ENCODE results near the gene NASP.
A peak's percentile ranks its signal among the peaks of the same experiment; 100 is the strongest.

NASP gene

GRCh38 chr1:45583666-45584350 lies at the start of gene NASP:
Gene NASP (plus strand): TSS chr1:45584041. CDS start chr1:45584147, 106 bp downstream.
- DNase-seq (ENCODE audit: low read depth, low spot score): no peak
- peak within 1 kb of the TSS; percentile 69 for H3K27ac ChIP-seq

- no peak for DNase-seq (ENCODE audit: low read depth, low spot score)
- no peak overlapping the region for H3K27ac ChIP-seq
These were observed 47.7 kb upstream of the NASP start for GRCh38 chr1:45535988-45536766.

GRCh38 chr1:45536886-45537285 lies 47.0 kb upstream of the NASP start:
- no peak overlapping the region for H3K27ac ChIP-seq
- no peak for DNase-seq (ENCODE audit: low read depth, low spot score)

GRCh38 chr1:45541193-45541592 lies 42.6 kb upstream of the NASP start:
- H3K27ac ChIP-seq: no peak overlapping the region
- no peak for DNase-seq (ENCODE audit: low read depth, low spot score)

- DNase-seq (ENCODE audit: low read depth, low spot score): no peak
- no peak overlapping the region for H3K27ac ChIP-seq
These were observed 41.2 kb upstream of the NASP start for GRCh38 chr1:45542591-45542990.

- H3K27ac ChIP-seq: no peak overlapping the region
- no peak for DNase-seq (ENCODE audit: low read depth, low spot score)
These were observed 40.0 kb upstream of the NASP start for GRCh38 chr1:45543581-45544417.

- H3K27ac ChIP-seq: no peak overlapping the region
These were observed 39.3 kb upstream of the NASP start for GRCh38 chr1:45544530-45544929.

GRCh38 chr1:45545019-45545493 lies 38.8 kb upstream of the NASP start:
- DNase-seq (ENCODE audit: low read depth, low spot score): no peak
- no peak overlapping the region for H3K27ac ChIP-seq

More at GRCh38 chr1:45544530-45544929, 39.3 kb upstream of the NASP start:
- DNase-seq (ENCODE audit: low read depth, low spot score): no peak

- H3K27ac ChIP-seq: no peak overlapping the region
- no peak for DNase-seq (ENCODE audit: low read depth, low spot score)
These were observed 38.1 kb upstream of the NASP start for GRCh38 chr1:45545553-45546310.

GRCh38 chr1:45550401-45551351 lies 33.2 kb upstream of the NASP start, which contains the start of gene AKR1A1:
Gene AKR1A1 (plus strand): TSS chr1:45550826. CDS start chr1:45561795, 10,969 bp downstream.
- peak within 1 kb of the TSS; percentile 78 for H3K27ac ChIP-seq
- DNase-seq (ENCODE audit: low read depth, low spot score): no peak

- H3K27ac ChIP-seq: peak overlapping the region; percentile 78
- no peak for DNase-seq (ENCODE audit: low read depth, low spot score)
These were observed 32.2 kb upstream of the NASP start for GRCh38 chr1:45551684-45552083.

GRCh38 chr1:45552331-45552730 lies 31.5 kb upstream of the NASP start:
- H3K27ac ChIP-seq: no peak overlapping the region
- DNase-seq (ENCODE audit: low read depth, low spot score): no peak

- no peak for DNase-seq (ENCODE audit: low read depth, low spot score)
- H3K27ac ChIP-seq: no peak overlapping the region
These were observed 29.6 kb upstream of the NASP start for GRCh38 chr1:45554198-45554597.

GRCh38 chr1:45557422-45557944 lies 26.4 kb upstream of the NASP start:
- peak overlapping the region; percentile 34 for H3K27ac ChIP-seq
- no peak for DNase-seq (ENCODE audit: low read depth, low spot score)

- DNase-seq (ENCODE audit: low read depth, low spot score): no peak
- H3K27ac ChIP-seq: no peak overlapping the region
These were observed 20.0 kb upstream of the NASP start for GRCh38 chr1:45563843-45564242.

GRCh38 chr1:45566722-45567121 lies 17.1 kb upstream of the NASP start:
- H3K27ac ChIP-seq: no peak overlapping the region

GRCh38 chr1:45567911-45568310 lies 15.9 kb upstream of the NASP start:
- DNase-seq (ENCODE audit: low read depth, low spot score): no peak

More at GRCh38 chr1:45566722-45567121, 17.1 kb upstream of the NASP start:
- no peak for DNase-seq (ENCODE audit: low read depth, low spot score)

GRCh38 chr1:45568421-45568820 lies 15.4 kb upstream of the NASP start:
- H3K27ac ChIP-seq: no peak overlapping the region
- DNase-seq (ENCODE audit: low read depth, low spot score): no peak

More at GRCh38 chr1:45567911-45568310, 15.9 kb upstream of the NASP start:
- H3K27ac ChIP-seq: no peak overlapping the region
